Bronchial epithelial cell (primary cell): ENCODE results near the gene NTM. TPM values are rescaled to one million over a fixed set of nuclear protein-coding genes. Genes with fewer than 3 reads are reported as not detected.

ENCODE experiments used
- DNase-seq: peaks from one replicate; pipeline ENCODE4 v3.0.0-alpha.2; 2010; ENCODE audit warnings: low read depth
- FAIRE-seq: peaks from 2 replicates; lab custom pipeline; 2011; peaks lifted over from hg19 to GRCh38; lab: Jason Lieb, UNC
- H3K27me3 ChIP-seq: 2 replicates; pipeline ENCODE4 v1.5.1; 2011; ENCODE audit warnings: low read length; ENCODE audit not compliant: control insufficient read depth, insufficient read depth
- H3K36me3 ChIP-seq: 2 replicates; pipeline ENCODE4 v1.5.1; 2011; ENCODE audit warnings: low read length; ENCODE audit not compliant: control insufficient read depth, insufficient read depth
- H3K4me3 ChIP-seq: 2 replicates; pipeline ENCODE4 v1.5.1; 2011; ENCODE audit warnings: mild to moderate bottlenecking, low read depth, low read length, control low read depth
- CTCF ChIP-seq: IDR thresholded peaks from 2 replicates; pipeline ENCODE4 v1.5.1; 2011; ENCODE audit warnings: mild to moderate bottlenecking, moderate library complexity, low read length, control low read depth, inconsistent platforms; ENCODE audit not compliant: insufficient read depth, severe bottlenecking
- total RNA-seq: library from RNA; depleted of rRNA; stranded (reverse); fragments of >200 nt; gene quantifications from 2 replicates; pipeline ENCODE4 v1.2.1, GENCODE V29; 2014

Gene NTM
- total RNA-seq, 1 donor from 2014 or later = 4.2 TPM

DNA sequence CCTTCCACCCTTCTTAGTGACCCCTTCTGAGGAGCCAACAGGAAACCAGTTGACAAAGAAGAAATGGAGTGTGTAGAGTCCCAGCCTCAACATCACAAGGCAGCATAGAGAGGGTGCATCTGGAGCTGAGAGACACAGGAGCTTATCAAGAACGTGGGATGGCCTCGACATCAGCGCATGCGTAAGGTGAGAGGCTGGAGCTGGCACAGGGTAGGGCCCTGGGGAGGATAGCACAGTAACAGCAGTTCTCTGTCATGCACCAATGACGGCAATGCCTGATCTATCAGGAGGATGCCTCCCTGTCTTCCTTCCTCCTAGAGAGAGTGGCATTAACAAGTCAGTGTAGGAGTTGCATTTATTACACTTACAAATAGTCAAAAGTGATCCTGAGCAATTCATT lies 426.1 kb downstream of the NTM start:
- no peak for TF ChIP-seq CTCF
- Histone ChIP-seq H3K27me3 (no peaks in the 10 kb centered on the region), H3K4me3 (no peak overlapping the region), H3K36me3 (no peaks in the 10 kb centered on the region)
- no peak for DNase-seq
- no peak for FAIRE-seq

DNA sequence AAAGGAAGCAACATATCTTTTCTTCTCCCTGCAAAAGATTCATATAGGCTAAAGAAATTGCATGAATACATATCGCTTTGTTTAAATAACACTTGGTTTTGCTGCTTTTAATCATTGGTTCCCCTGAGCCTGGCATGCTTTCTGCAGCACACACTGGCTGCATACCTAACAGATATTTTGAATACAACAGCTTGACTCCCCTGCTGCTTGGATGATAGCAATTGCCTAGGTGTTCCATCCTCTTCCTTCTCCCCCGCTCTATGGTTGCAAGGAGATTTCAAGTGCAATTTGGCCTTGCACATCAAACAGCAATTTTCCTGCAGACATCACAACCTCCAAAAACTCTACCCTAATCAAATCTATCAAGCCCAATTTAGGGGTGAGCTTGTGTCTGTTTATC lies 430.0 kb downstream of the NTM start:
- no peak for DNase-seq
- Histone ChIP-seq H3K4me3 (no peak overlapping the region), H3K36me3 (no peaks in the 10 kb centered on the region), H3K27me3 (no peaks in the 10 kb centered on the region)
- TF ChIP-seq CTCF = no peak
- no peak for FAIRE-seq

DNA sequence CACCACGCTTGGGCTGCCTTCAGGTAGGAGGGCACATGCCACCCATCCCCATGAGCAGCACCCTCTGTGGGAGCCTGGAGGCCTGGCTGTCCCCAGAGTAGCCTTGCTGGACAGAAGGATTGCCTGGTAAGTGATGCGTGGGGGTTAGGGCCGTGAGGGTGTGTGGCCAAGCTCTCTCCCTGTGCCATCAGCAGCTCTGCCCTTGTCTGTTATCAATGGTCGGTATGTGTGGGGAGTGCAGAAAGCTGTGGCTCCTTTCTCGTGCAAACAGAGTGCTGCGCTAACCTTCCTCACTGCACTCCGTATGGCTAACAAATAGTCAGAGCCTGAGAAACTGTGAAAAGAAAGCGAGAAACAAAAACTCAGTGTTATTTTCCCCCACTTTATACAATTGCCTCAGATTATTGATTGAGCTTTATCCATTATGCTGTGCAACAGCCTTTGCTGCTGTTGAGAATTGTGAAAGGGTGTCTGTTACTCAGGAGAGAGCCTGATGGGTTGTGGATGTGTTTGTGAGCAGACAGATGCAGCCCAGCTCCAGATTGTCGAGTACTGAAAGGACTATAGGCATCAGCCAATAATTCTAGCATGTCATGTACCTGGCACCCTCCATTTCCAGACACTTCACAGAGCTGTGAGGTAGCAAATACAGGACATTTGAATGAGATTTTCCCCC lies 432.2 kb downstream of the NTM start:
- no peaks in the 10 kb centered on the region for H3K36me3 ChIP-seq
- DNase-seq = no peak
- H3K4me3 ChIP-seq = no peak overlapping the region
- FAIRE-seq = no peak
- no peak for TF ChIP-seq CTCF
- no peaks in the 10 kb centered on the region for H3K27me3 ChIP-seq

DNA sequence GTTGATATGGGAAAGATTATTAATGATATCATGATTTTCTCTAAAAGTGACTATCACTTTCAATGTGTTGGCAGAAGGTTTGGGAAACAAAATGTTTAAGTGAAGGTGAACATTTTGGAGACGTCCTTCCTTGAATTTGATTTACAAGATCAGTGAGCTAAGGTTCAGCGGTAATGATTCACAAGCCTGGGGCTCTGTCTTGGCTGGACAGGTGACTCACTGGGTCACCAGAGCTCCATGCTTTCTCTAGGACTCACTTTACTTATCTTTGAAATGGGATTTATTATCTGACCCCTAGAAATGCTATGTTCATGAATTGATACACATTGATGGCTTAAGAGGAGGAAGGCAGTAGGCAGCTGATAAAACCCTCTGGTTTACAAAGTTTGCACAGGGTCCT lies 437.5 kb downstream of the NTM start:
- FAIRE-seq (no peak), DNase-seq (no peak)
- Histone ChIP-seq H3K4me3 (no peak overlapping the region), H3K27me3 (peaks cover 2% of the 10 kb centered on the region), H3K36me3 (no peaks in the 10 kb centered on the region)
- no peak for TF ChIP-seq CTCF

DNA sequence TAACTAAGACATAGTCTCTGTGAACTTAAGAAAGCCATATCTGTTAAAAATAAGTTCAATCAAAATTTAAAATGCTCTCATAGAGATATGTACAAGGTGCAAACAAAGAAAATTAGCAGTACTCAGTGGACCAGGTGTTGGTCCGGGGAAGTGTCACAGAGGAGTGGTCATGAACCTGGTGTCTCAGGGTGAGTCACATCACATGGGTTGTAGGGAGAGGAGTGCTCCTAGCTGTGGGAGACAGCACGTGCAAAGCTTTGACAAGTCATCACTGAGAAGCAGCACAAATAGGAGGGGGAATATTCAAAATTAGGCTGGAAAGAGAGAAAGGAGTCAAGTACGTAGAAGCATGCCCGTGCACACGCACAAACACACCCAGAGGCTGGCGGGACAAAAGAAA lies 438.1 kb downstream of the NTM start:
- no peak overlapping the region for H3K4me3 ChIP-seq
- TF ChIP-seq CTCF = no peak
- DNase-seq (peak; percentile 18), FAIRE-seq (no peak)
- H3K36me3 ChIP-seq = no peaks in the 10 kb centered on the region
- H3K27me3 ChIP-seq = peaks cover 2% of the 10 kb centered on the region
